Parathyroid adenoma (tissue), 2 donors: ENCODE results near the gene SMOC1.

Source experiments
- H2AFZ ChIP-seq: fragments of 300-600 bp; sonication (generic); one replicate; pipeline ENCODE4 v1.7.0; 2017; ENCODE audit warnings: antibody characterized with exemption, mild to moderate bottlenecking
- H3K27ac ChIP-seq: fragments of 300-600 bp; sonication (generic); one replicate; pipeline ENCODE4 v1.7.0; 2017
- H3K27me3 ChIP-seq: fragments of 300-600 bp; sonication (generic); one replicate; pipeline ENCODE4 v1.7.0; 2017; ENCODE audit warnings: low read length; ENCODE audit not compliant: control insufficient read depth, insufficient read depth
- H3K36me3 ChIP-seq: fragments of 300-600 bp; sonication (generic); one replicate; pipeline ENCODE4 v1.7.0; 2017; ENCODE audit warnings: low read length; ENCODE audit not compliant: control insufficient read depth, insufficient read depth
- H3K4me1 ChIP-seq: fragments of 300-600 bp; sonication (generic); one replicate; pipeline ENCODE4 v1.7.0; 2017; ENCODE audit warnings: control low read depth
- H3K4me2 ChIP-seq: fragments of 300-600 bp; sonication (generic); one replicate; pipeline ENCODE4 v1.7.0; 2017; ENCODE audit warnings: low read length
- H3K4me3 ChIP-seq: fragments of 300-600 bp; sonication (generic); one replicate; pipeline ENCODE4 v1.7.0; 2017; ENCODE audit warnings: low read depth, low read length
- H3K79me2 ChIP-seq: fragments of 300-600 bp; sonication (generic); one replicate; pipeline ENCODE4 v1.7.0; 2017; ENCODE audit warnings: control low read depth
- H3K9ac ChIP-seq: fragments of 300-600 bp; sonication (generic); one replicate; pipeline ENCODE4 v1.7.0; 2017; ENCODE audit warnings: mild to moderate bottlenecking
- H3K9me3 ChIP-seq: fragments of 300-600 bp; sonication (generic); one replicate; pipeline ENCODE4 v1.7.0; 2017; ENCODE audit warnings: low read length; ENCODE audit not compliant: control insufficient read depth
- CTCF ChIP-seq: fragments of 300-600 bp; sonication (generic); IDR thresholded peaks from one replicate; pipeline ENCODE4 v1.7.0; 2017; ENCODE audit warnings: antibody characterized with exemption, mild to moderate bottlenecking
- donor health status: primary hyperparathyroidism.

The SMOC1 gene

DNA sequence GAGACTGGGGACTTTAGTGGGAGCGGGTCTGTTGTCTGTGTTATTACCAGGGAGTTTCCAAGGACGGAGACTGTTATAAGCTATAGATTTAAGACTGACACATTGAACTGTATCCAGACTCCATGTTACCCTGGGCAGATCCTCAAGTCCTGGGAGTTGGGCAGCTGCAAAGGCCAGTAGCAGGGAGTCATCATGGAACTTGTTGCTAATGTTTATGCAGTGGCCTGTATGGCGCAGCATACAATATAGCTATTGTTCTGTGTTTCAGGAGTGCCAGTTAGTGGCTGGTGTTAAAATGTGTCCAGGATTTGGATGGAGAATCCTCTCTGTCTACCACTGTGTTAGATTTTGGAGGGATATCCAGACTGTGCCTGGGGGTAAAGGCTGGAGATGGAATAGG is 31.7 kb downstream of the SMOC1 start:
- Histone ChIP-seq H3K79me2 (no peaks in the 10 kb centered on the region), H3K36me3 (no peaks in the 10 kb centered on the region), H3K27me3 (no peaks in the 10 kb centered on the region), H3K4me2 (no peak overlapping the region), H3K9ac (no peak overlapping the region), H3K4me3 (no peak overlapping the region), H3K27ac (no peak overlapping the region), H3K4me1 (no peaks in the 10 kb centered on the region), H2AFZ (no peak overlapping the region), H3K9me3 (no peaks in the 10 kb centered on the region)
- no peak for TF ChIP-seq CTCF

GRCh38 chr14:69913686-69914085 is 34.5 kb downstream of the SMOC1 start:
- no peak overlapping the region for H3K9ac ChIP-seq
- no peak for TF ChIP-seq CTCF
- no peak overlapping the region for H3K4me3 ChIP-seq
- no peaks in the 10 kb centered on the region for H3K79me2 ChIP-seq
- no peaks in the 10 kb centered on the region for H3K27me3 ChIP-seq
- H3K4me1 ChIP-seq, result no peaks in the 10 kb centered on the region
- no peak overlapping the region for H3K4me2 ChIP-seq
- H2AFZ ChIP-seq, result no peak overlapping the region
- H3K9me3 ChIP-seq, result no peaks in the 10 kb centered on the region
- no peak overlapping the region for H3K27ac ChIP-seq
- H3K36me3 ChIP-seq, result no peaks in the 10 kb centered on the region

DNA sequence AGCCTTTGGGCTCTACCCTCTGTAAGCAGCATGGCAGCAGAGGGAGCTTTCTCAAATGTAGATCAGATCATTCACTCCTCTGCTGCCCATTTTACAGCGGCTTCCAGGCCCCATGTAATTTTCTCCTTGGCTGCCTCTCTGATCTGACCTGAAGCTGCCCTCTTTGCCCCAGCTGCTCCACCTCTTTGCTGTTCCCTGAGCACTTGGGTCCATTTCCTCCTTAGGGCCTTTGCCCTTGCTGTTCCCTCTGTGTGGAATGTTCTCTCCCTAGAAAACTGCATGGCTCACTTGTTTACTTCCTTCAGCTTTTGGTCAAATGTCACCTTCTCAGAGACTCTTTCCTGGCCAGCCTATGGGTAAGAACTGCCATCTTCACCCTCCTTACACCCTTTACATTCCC is 37.2 kb downstream of the SMOC1 start:
- Histone ChIP-seq H3K27me3 (no peaks in the 10 kb centered on the region), H3K27ac (no peak overlapping the region), H3K4me1 (no peaks in the 10 kb centered on the region), H2AFZ (no peak overlapping the region), H3K9ac (no peak overlapping the region), H3K4me3 (no peak overlapping the region), H3K9me3 (no peaks in the 10 kb centered on the region), H3K79me2 (no peaks in the 10 kb centered on the region), H3K4me2 (no peak overlapping the region), H3K36me3 (no peaks in the 10 kb centered on the region)
- no peak for TF ChIP-seq CTCF

DNA sequence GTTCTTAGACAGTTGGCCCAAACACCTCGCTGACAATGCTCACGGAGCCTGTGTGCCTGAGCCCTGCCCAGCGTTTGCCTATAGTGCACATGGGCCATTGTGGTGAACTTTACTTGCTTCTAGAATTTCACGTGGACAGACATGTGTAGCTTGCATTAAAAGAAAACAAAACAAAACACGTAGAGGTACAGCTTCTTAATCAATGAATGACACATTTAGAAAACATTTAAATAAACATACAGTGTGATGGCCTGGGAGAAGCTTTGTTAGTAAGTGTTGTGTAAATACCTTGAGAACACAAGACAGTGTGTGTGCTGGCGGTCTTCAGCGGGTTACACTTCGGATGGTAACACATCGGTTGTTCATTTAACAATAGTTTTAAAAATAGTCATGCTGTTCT is 38.1 kb downstream of the SMOC1 start:
- H3K79me2 ChIP-seq, result no peaks in the 10 kb centered on the region
- no peaks in the 10 kb centered on the region for H3K27me3 ChIP-seq
- TF ChIP-seq CTCF, result no peak
- no peaks in the 10 kb centered on the region for H3K36me3 ChIP-seq
- no peak overlapping the region for H3K27ac ChIP-seq
- no peaks in the 10 kb centered on the region for H3K9me3 ChIP-seq
- no peak overlapping the region for H3K9ac ChIP-seq
- H2AFZ ChIP-seq, result no peak overlapping the region
- no peak overlapping the region for H3K4me3 ChIP-seq
- no peak overlapping the region for H3K4me2 ChIP-seq
- no peaks in the 10 kb centered on the region for H3K4me1 ChIP-seq

DNA sequence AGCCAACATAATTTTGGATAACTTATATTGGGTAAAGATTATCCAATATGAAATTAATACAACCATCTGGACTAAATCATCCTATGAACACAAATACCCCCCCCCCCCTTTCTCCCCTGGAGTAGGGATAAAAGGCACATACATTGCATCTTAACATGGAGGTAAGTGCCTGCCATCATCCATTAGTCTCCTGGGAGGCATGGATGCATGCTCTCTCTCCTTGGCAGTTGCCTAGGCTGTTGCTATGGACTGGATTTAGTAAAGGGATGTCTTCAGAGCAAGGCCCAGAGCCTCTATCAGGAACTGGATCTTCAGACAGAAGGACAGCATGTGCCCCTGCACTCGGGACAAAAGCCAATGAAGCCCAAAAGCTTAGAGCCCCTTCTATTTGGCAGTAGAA is 40.6 kb downstream of the SMOC1 start:
- Histone ChIP-seq H3K4me1 (no peaks in the 10 kb centered on the region), H3K4me3 (no peak overlapping the region), H3K4me2 (no peak overlapping the region), H3K79me2 (no peaks in the 10 kb centered on the region), H3K27me3 (no peaks in the 10 kb centered on the region), H3K9me3 (no peaks in the 10 kb centered on the region), H2AFZ (no peak overlapping the region), H3K9ac (no peak overlapping the region), H3K36me3 (no peaks in the 10 kb centered on the region), H3K27ac (no peak overlapping the region)
- TF ChIP-seq CTCF, result no peak
